Measurements from ENCODE around the gene PCDHGA11.
A peak's percentile ranks its signal among the peaks of the same experiment; 100 is the strongest.
"Not testable (repeated sequence)": the region's sequence is repeated elsewhere in the genome, so short reads cannot be mapped to it uniquely, and the experiment has no call there.

The PCDHGA11 gene

GRCh38 chr5:141398608-141399007 lies 22.2 kb upstream of the PCDHGA11 start:
- DNase-seq (ENCODE audit: low read depth): no peak

- DNase-seq (ENCODE audit: low read depth): no peak
Observed at GRCh38 chr5:141399555-141400258, 21.1 kb upstream of the PCDHGA11 start.

- no peak for DNase-seq (ENCODE audit: low read depth)
Observed at GRCh38 chr5:141402553-141403243, 18.2 kb upstream of the PCDHGA11 start, which contains the start of gene PCDHGA9. Gene PCDHGA9, plus strand, starts transcription at chr5:141402778. Its CDS starts 175 bp downstream, at chr5:141402953.

DNA sequence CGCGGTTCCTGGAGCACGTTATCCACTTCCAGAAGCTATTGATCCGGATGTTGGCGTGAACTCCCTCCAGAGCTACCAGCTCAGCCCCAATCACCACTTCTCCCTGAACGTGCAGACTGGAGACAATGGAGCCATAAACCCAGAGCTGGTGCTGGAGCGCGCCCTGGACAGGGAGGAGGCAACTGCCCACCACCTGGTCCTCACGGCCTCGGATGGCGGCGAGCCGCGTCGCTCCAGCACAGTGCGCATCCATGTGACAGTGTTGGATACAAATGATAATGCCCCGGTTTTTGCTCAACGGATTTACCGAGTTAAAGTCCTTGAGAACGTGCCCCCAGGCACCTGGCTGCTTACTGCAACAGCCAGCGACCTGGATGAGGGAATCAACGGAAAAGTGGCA lies 17.5 kb upstream of the PCDHGA11 start:
- no peak for DNase-seq (ENCODE audit: low read depth)

DNA sequence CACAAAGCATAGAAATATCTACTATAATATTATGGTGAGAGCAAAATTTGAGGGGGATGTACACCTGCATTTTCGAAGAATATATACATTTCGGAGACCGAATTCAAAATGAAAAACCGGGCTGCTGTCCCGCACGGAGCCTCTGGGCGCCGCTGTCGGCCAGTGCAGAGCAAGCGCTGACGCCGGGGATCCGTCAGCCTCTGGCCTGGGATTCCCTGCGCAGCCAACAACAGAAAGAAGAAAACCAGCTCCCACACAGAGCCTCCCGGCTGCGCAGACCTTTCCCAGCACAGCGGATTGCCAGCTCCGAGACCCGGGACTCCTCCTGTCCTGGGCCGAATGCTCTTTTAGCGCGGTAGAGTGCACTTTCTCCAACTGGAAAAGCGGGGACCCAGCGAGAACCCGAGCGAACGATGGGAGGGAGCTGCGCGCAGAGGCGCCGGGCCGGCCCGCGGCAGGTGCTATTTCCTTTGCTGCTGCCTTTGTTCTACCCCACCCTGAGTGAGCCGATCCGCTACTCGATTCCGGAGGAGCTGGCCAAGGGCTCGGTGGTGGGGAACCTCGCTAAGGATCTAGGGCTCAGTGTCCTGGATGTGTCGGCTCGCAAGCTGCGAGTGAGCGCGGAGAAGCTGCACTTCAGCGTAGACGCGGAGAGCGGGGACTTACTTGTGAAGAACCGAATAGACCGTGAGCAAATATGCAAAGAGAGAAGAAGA lies 12.9 kb upstream of the PCDHGA11 start, which contains the start of gene PCDHGB6:
Gene PCDHGB6 (plus strand): TSS at position 232 of the 716 bp plus-strand sequence. CDS start 182 bp downstream, at position 414.
- DNase-seq (ENCODE audit: low read depth): not testable (repeated sequence)

GRCh38 chr5:141409598-141410306 lies 11.1 kb upstream of the PCDHGA11 start:
- DNase-seq (ENCODE audit: low read depth): no peak

- DNase-seq (ENCODE audit: low read depth): no peak
Observed at GRCh38 chr5:141411575-141411974, 9.3 kb upstream of the PCDHGA11 start.

GRCh38 chr5:141412854-141413539 lies 7.9 kb upstream of the PCDHGA11 start, which contains the start of gene PCDHGA10:
Gene PCDHGA10, plus strand, starts transcription at chr5:141412987. Its CDS starts 189 bp downstream, at chr5:141413176.
- DNase-seq (ENCODE audit: low read depth): peak; percentile 17

DNA sequence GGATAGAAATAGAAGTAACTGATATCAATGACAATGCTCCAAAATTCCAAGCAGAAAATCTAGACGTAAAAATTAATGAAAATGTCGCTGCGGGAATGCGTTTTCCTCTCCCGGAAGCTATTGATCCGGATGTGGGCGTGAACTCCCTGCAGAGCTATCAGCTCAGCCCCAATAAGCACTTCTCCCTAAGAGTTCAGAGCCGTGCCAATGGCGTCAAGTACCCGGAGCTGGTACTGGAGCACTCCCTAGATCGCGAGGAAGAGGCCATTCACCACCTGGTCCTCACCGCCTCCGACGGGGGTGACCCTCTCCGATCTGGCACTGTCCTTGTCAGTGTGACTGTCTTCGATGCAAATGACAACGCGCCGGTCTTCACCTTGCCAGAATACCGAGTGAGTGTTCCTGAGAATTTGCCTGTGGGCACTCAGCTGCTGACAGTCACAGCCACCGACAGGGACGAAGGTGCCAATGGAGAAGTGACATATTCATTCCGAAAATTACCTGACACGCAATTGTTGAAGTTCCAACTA lies 7.2 kb upstream of the PCDHGA11 start:
- DNase-seq (ENCODE audit: low read depth): no peak

GRCh38 chr5:141414548-141415274 lies 6.1 kb upstream of the PCDHGA11 start:
- not testable (repeated sequence) for DNase-seq (ENCODE audit: low read depth)

DNA sequence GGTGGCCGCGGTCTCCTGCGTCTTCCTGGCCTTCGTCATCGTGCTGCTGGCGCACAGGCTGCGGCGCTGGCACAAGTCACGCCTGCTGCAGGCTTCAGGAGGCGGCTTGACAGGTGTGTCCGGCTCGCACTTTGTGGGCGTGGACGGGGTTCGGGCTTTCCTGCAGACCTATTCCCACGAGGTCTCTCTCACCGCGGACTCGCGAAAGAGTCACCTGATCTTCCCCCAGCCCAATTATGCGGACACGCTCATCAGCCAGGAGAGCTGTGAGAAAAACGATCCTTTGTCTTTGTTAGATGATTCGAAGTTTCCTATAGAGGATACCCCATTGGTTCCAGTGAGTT lies 5.6 kb upstream of the PCDHGA11 start:
- DNase-seq (ENCODE audit: low read depth): not testable (repeated sequence)

GRCh38 chr5:141417494-141418172 lies 3.2 kb upstream of the PCDHGA11 start, which contains the start of gene PCDHGB7:
Gene PCDHGB7, plus strand, starts transcription at chr5:141417677. Its CDS starts 183 bp downstream, at chr5:141417860.
- not testable (repeated sequence) for DNase-seq (ENCODE audit: low read depth)

DNA sequence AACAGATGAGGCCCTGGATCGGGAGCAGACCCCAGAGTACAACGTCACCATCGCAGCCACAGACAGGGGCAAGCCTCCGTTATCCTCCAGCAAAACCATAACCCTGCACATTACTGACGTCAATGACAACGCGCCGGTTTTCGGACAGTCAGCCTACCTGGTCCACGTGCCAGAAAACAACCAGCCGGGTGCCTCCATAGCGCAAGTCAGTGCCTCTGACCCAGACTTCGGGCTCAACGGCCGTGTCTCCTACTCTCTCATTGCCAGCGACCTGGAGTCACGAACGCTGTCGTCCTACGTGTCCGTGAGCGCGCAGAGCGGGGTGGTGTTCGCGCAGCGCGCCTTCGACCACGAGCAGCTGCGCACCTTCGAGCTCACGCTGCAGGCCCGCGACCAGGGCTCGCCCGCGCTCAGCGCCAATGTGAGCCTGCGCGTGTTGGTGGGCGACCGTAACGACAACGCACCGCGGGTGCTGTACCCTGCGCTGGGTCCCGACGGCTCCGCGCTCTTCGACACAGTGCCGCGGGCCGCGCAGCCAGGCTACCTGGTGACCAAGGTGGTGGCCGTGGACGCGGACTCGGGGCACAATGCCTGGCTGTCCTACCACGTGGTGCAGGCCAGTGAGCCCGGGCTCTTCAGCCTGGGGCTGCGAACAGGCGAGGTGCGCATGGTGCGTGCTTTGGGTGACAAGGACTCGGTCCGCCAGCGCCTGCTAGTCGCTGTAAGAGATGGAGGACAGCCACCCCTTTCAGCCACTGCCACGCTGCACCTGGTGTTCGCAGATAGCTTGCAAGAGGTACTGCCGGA lies 1.6 kb upstream of the PCDHGA11 start:
- DNase-seq (ENCODE audit: low read depth): no peak

DNA sequence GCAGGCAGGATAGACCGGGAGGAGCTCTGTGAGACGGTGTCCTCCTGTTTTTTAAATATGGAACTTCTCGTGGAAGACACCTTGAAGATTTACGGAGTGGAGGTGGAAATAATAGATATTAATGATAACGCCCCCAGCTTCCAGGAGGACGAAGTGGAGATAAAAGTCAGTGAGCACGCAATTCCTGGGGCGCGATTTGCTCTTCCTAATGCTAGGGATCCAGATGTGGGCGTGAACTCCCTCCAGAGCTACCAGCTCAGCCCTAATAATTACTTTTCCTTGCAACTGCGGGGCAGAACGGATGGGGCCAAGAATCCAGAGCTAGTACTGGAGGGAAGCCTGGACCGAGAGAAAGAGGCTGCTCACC lies 621 bp downstream of the PCDHGA11 start:
- no peak for DNase-seq (ENCODE audit: low read depth)

GRCh38 chr5:141422742-141423291 lies 2.0 kb downstream of the PCDHGA11 start:
- DNase-seq (ENCODE audit: low read depth): no peak

GRCh38 chr5:141427783-141428426 lies 7.1 kb downstream of the PCDHGA11 start:
- no peak for DNase-seq (ENCODE audit: low read depth)

DNA sequence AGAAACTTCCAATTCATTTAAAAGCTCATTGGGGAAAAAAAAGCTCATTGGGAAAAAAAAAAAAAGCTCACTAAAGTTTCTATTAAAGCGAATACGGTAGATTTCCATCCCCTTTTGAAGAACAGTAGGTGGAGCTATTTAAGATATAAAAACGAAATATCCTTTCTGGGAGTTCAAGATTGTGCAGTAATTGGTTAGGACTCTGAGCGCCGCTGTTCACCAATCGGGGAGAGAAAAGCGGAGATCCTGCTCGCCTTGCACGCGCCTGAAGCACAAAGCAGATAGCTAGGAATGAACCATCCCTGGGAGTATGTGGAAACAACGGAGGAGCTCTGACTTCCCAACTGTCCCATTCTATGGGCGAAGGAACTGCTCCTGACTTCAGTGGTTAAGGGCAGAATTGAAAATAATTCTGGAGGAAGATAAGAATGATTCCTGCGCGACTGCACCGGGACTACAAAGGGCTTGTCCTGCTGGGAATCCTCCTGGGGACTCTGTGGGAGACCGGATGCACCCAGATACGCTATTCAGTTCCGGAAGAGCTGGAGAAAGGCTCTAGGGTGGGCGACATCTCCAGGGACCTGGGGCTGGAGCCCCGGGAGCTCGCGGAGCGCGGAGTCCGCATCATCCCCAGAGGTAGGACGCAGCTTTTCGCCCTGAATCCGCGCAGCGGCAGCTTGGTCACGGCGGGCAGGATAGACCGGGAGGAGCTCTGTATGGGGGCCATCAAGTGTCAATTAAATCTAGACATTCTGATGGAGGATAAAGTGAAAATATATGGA lies 9.7 kb downstream of the PCDHGA11 start, which contains the start of gene PCDHGA12:
Gene PCDHGA12 (plus strand): TSS at position 176 of the 782 bp plus-strand sequence. CDS start 253 bp downstream, at position 429.
- no peak for DNase-seq (ENCODE audit: low read depth)

All from activated T-helper 9 cell treated with anti-CD3 and anti-CD28 coated beads, Interleukin-2, amount 50 U/mL, for 16 hours (primary cell).